HG03064 (cell line): Measurements from ENCODE around the gene TEN1.

ENCODE experiments used
- ATAC-seq: cut with Tn5 transposase; IDR thresholded peaks from one replicate; pipeline ENCODE4 v1.9.1; 2021; ENCODE audit warnings: low read depth; ENCODE audit not compliant: unreplicated experiment

The TEN1 gene

GRCh38 chr17:76049836-76050537, 70.9 kb downstream of the TEN1 start:
- no peak for ATAC-seq
